IPS-18c (cell line): ENCODE measurements around the gene DUSP14.
"Not testable (repeated sequence)": the region's sequence is repeated elsewhere in the genome, so short reads cannot be mapped to it uniquely, and the experiment has no call there.

Experiments
- H3K4me3 ChIP-seq: 2 replicates; pipeline ENCODE4 v1.7.0; 2013; ENCODE audit warnings: low read depth, mild to moderate bottlenecking, low read length, moderate library complexity; ENCODE audit not compliant: insufficient read depth
- H3K9me3 ChIP-seq: one replicate; pipeline ENCODE4 v1.6.1; 2013; ENCODE audit warnings: mild to moderate bottlenecking, low read length, moderate library complexity; ENCODE audit not compliant: control insufficient read depth, insufficient read depth

The DUSP14 gene

DNA sequence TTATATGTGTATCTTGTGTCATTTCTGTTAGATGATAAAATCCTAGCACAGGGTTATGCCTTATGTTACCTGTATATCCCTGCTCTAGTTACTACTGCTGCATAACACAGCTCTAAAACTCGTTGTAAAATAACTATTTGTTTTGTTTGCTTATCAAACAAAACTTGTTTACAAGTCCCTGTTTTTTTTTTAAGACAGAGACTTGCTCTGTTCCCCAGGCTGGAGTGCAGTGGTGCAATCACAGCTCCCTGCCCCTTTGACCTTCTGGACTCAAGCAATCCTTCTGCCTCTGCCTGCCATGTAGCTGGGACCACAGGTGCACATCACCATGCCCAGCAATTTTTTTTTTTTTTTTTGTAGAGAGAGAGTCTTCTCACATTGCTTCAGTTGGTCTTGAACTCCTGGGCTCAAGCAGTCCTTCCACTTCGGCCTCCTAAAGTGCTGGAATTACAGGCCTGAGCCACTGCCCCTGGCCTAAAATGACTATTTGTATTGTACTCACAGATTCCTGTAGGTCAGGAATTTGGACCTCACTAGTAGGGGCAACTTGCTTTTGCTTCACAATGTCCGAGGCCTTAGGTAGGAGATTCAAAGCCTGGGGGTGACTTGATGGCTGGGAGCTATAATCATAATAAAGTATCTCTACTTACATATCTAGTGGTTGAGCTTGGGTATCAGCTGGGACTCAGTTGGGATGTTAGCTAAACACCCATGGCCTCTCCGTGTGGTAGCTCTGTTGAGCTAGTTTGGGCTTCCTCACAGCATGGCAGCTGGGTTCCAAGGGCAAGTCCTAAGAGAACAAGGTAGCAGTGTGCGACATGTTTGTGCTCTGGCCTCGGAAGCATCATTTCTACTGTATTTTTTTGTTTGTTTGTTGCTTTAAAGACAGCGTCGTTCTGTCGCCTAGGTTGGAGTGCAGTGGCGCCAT is 12.6 kb downstream of the DUSP14 start:
- H3K4me3 ChIP-seq = no peak overlapping the region
- no peaks in the 10 kb centered on the region for H3K9me3 ChIP-seq

DNA sequence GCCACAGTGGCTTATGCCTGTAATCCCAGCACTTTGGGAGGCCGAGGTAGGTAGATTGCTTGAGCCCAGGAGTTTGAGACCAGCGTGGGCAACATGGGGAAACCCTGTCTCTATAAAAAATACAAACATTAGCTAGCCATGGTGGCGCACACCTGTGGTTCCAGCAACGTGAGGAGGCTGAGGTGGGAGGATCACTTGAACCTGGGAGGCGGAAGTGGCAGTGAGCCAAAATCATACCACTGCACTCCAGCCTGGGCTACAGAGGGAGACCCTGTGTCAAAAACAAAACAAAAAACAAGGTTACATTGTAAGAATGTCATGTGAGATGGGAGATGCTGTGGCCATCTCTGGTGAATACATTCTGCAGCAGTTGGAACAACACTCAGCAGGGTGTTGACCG is 13.5 kb downstream of the DUSP14 start:
- no peaks in the 10 kb centered on the region for H3K9me3 ChIP-seq
- H3K4me3 ChIP-seq = no peak overlapping the region

DNA sequence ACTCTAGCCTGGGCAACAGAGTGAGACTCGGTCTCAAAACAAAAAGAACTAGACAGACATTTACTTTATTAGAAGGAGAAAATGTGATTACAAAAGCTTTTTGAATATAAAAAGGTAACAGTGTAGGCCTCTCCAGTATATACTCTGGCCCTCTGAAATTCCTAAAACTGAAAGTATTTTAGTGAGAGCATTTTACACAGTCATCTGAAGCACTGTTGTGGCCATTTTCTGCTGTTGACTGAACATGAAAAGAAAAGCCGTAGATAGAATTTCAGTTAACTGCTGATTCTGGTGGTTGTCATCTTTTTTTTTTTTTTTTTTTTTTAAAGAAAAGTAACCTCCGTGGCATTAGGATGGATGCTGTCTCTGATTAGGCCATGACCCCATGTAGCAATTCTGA is 15.6 kb downstream of the DUSP14 start:
- H3K9me3 ChIP-seq = no peaks in the 10 kb centered on the region
- no peak overlapping the region for H3K4me3 ChIP-seq

DNA sequence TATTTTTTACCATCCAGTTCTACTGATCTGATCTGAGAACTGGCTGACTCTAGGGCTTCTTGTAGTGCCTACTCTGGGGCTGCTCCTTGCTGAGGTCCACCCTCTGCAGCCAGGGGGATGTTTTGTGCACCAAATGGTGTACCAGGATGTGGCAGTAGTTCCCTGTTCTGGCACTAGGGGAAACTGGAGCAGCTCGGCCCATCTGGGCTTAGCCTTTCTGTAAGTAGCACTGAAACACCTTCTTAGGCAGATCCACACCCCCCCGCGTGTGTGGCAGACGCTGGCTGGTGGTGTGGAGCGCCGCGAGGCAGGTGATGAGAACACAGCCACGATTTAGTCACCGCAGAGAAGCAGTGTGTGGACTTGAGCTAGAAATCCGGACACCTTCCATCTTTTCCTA is 17.0 kb downstream of the DUSP14 start:
- no peaks in the 10 kb centered on the region for H3K9me3 ChIP-seq
- H3K4me3 ChIP-seq = no peak overlapping the region

DNA sequence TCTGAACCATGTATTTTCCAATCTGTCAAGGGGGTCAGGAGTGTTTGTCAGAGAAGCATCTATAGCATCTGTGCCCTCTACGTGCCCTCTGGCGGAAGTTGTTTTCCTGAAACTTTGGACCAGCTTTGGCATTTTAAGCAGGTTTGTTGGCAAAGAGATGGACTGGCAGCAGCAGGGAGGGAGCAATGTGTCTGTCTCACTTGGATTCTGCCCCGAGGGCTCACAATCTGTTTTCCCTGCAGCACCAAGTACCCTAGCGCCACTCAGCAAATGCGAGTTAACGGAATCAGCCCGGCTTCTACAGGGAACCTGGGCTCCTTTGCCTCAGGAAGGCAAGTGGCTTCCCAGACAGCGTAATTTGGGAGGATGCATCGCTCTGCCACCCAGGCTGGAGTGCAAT is 17.4 kb downstream of the DUSP14 start:
- no peak overlapping the region for H3K4me3 ChIP-seq
- no peaks in the 10 kb centered on the region for H3K9me3 ChIP-seq

DNA sequence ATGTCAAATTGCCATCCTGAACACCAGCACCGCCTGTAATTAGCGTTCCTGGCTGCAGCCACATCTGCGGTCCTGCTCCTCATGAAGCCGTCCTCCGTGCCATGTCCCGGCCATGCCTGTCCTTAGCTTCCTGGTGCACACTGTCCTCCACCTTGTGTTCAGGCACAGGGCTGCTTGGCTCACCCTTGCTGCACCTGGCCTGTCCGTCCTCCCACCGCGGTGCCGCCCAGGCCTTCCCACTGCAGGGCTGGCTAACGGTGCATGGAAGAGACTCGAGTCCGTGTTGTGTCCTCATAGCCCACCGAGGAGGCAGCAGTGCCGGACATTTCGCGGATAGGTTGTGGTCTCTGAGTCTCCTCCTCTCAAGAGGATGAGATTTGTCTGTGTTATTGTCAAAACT is 20.4 kb downstream of the DUSP14 start:
- H3K9me3 ChIP-seq = no peaks in the 10 kb centered on the region
- H3K4me3 ChIP-seq = no peak overlapping the region

DNA sequence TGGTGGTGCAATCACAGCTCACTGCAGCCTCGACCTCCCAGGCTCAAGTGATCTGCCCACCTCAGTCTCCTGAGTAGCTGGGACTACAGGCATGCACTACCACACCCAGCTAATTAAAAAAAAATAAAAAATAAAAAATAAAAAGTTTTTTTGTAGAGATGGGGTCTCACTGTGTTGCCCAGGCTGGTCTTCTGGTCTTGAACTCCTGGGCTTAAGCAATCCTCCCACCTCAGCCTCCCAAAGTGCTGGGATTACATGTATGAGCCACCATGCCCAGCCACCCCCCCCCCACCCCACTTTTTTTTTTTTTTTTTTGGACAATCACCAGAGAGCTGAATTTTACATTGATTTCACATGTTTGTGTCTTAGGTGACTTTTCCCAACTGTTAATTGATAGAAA is 22.0 kb downstream of the DUSP14 start:
- H3K4me3 ChIP-seq = not testable (repeated sequence)

DNA sequence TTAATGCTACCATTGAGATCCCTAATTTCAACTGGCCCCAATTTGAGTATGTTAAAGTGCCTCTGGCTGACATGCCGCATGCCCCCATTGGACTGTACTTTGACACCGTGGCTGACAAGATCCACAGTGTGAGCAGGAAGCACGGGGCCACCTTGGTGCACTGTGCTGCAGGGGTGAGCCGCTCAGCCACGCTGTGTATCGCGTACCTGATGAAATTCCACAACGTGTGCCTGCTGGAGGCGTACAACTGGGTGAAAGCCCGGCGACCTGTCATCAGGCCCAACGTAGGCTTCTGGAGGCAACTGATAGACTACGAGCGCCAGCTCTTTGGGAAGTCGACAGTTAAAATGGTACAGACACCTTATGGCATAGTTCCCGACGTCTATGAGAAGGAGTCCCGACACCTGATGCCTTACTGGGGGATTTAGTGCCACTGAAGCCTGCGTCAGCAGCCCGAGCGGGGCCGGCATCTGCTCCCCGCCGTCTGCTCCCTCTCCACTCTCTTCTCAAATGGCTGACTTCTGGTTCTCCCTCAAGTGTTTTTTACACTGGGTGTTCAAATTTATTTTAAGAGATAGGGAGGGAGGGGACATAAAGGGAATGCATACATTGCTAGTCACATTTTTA is 22.9 kb downstream of the DUSP14 start:
- Histone ChIP-seq H3K9me3 (no peaks in the 10 kb centered on the region), H3K4me3 (no peak overlapping the region)

More for the DNA sequence above, 22.0 kb downstream of the DUSP14 start:
- not testable (repeated sequence) for H3K9me3 ChIP-seq

DNA sequence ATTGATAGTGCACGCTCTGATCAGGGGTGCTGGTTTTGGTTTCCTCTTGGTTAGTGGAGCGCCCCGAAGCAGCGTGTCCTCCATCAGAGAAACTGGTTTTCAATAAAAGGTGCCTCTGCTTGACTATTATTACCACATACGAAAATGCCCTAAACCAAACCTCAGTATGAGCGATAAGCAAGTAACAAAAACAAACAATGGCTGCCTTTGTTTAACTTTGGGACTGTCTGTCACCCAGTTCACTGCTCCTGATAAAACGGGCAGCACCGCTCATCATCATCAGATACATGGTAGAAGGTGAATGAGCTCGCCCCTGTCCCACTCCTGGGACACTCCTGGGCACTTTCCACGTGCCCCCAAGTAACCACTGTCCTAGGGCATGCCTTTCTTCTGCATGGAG is 24.0 kb downstream of the DUSP14 start:
- Histone ChIP-seq H3K4me3 (no peak overlapping the region), H3K9me3 (no peaks in the 10 kb centered on the region)

DNA sequence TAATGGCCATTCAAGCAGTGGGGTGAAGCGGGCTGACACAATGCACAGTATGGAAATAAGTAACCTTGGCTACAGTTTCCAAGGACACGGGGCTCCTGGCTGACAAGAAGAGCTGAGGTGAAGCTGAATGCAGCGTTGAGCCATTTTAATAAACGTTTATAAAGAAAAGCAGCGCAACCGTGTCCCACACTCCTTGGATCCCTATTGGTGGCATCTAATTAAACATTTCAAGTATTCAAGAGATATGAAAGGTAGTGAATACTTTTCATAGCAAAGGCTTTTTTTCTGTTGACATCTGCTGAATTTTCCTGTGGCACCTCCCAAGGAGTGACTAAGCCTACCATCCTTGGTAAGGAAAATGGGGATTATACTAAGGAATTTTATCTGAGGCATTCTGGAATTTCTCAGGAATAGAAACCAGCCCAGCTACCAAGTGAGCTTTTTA is 26.5 kb downstream of the DUSP14 start:
- Histone ChIP-seq H3K4me3 (no peak overlapping the region), H3K9me3 (no peaks in the 10 kb centered on the region)

DNA sequence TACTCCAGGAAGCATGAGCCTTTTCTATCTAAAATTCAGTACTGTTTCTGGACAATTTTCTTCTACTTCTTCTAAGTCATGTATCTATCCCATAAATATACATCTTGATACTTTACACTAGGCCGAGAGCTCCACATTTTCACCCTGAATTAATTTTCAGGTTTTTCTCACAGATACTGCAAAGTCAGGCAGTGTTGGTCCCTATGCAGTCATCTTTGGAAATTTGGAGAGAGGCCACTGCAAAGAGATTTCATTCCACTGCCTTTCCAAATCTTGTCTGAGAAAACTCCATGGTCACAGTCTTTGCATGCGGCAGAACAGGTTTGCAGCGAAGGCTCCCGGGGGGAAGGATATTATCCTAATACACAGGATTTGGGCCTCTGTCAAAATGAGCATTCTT is 28.2 kb downstream of the DUSP14 start:
- no peaks in the 10 kb centered on the region for H3K9me3 ChIP-seq
- no peak overlapping the region for H3K4me3 ChIP-seq

DNA sequence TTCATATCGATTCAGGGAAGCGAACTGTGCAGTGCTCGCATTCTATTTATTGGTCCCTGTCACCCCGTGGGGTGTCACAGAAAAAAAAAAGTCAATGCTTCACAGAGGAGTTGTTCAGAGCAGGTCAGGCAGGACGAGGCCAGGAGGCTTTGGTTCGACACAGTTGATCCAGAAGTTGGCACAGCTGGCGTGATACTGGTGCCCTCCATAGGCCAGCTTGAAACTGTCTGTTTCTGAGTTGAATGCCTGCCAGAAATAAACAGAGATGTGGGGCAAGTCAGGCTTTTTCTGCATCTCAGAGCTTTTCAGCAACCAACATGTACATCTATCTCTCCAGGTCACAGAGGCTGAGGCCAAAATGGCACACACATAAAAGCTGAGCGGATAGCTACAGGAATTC is 29.1 kb downstream of the DUSP14 start:
- Histone ChIP-seq H3K9me3 (no peaks in the 10 kb centered on the region), H3K4me3 (no peak overlapping the region)

DNA sequence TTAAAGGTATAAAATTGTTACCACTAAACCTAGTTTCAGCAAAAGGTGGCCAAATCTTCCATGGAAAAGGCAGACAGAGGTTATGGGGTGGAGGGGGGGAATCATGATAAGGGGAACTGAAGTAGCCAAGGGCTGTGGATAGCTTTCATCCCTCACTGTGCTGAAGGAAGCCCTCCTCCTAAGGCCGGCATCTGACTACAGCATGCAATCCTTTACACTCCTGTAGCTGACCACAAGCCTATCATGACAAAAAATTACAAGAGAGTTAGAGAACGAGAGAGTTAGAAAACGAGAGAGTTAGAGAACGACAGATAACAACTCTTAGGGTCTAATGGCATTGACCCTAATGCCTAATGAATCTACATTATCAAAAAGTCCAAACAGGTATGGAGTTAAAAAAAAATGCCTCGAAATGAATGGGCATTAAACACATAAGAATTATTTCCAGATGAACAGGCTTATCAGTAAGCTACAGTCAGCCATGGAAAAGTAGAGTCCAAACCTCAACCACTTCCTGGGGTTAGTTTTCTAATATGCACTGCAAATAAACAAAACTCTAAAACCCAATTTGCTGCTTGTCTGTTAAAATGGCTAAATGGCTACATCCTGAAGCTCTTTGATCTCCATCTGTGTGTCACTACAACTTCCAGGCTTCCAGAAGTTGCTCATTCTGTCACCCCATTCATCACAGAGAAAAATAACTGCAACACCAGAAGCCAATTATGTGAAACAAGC is 29.7 kb downstream of the DUSP14 start:
- Histone ChIP-seq H3K4me3 (no peak overlapping the region), H3K9me3 (no peaks in the 10 kb centered on the region)

DNA sequence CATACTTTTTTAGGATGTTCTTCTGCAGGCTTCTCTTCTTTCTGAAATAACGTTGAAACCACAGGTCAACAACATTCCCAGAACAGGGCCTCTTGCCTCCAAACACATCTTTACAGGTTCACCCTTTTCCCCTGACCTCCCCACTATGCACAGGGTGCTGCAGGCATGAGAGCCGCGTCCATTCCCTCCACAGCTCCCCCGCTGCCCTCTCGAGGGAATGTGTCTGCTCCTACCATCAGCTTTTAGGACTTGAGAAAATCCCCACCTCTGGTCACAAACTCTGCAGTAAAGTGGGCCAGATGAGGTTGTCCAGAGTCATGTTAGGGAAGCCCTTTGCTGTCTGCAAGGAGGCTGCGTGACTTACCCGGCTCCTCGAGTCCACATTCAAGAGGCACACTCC is 30.5 kb downstream of the DUSP14 start:
- Histone ChIP-seq H3K9me3 (no peaks in the 10 kb centered on the region), H3K4me3 (no peak overlapping the region)

DNA sequence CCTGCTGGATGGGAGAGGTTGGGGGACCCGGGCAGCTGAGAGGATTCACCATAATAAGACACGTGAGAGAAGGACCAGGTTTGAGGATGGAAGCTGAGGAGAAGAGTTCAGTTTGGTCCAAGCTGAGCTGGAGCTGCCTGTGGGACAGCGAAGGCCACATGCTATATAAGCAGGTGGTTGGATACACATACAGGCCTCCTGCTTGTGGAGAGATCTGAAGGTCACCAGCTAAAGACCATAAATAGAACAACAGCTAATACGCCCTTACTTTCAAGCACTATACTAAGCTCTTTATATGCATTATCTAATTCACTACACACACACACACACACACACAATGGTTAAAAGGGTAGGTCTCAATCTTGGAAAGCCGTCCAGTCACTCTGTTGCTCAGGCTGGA is 32.1 kb downstream of the DUSP14 start:
- H3K4me3 ChIP-seq = no peak overlapping the region
- H3K9me3 ChIP-seq = no peaks in the 10 kb centered on the region

DNA sequence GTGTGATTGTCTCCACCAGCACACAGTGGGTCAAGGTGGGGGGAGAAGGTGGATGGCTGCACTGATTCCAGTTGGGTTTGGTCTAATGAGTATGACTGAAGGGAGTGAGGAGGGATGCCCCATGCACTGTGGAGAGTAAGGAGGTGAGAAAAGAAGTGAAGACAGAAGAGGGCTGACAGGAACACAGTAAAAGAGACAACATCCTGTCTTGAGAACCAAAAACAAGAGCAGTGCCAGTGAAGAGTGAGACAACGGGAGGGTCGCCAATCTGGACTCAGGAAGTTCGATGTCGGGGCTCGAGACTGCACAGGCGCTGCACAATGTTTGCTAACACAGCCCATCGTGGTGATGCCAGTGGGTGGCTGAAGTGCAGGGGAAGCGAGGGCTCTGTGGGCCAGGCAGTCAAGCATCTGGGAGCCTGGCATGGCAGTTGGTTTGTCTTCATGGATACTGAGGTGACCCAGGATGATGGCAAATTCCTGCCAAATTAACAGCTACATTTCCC is 34.1 kb downstream of the DUSP14 start:
- no peaks in the 10 kb centered on the region for H3K9me3 ChIP-seq
- no peak overlapping the region for H3K4me3 ChIP-seq

DNA sequence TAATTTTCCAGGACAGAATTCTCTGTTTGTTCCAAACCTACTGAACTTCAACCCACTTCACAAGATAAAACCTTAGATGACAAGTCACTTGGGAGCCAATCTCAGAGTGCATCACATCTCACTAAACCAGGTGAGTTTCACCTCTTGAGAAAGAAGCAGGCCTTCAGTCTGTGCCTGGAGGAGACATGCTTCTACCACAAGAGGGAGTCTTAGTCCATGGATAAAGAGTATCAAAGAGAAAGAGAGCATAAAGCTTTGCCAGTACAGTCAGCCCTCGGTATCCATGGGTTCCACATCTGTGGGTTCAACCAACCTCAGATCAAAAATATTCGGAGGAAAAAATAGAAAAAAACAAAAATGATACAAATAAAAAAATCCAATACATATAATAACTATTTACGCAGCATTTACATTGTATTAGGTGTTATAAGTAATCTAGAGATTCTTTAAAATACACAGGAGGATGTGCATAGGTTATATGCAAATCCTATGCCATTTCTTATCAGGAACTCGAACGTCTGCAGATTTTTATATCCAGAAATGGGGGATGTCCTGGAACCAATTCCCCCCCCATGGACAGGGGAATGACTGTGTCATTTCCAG is 37.7 kb downstream of the DUSP14 start:
- H3K9me3 ChIP-seq = no peaks in the 10 kb centered on the region
- H3K4me3 ChIP-seq = no peak overlapping the region
